WTC11 (cell line): ENCODE data around the gene RREB1. TPM values are rescaled to one million over a fixed set of nuclear protein-coding genes. Genes with fewer than 3 reads are reported as not detected.

ENCODE experiments used
- ATAC-seq: fragments of 200-7000 bp; cut with Tn5 transposase; 2 replicates; pipeline ENCODE4 v1.10.0; 2021; ENCODE audit warnings: mild to moderate bottlenecking, moderate library complexity
- CTCF ChIA-PET: fragments of 300-600 bp; sonication (Branson Sonifier 250); formaldehyde crosslinking; loops from one replicate; lab custom pipeline; 2021; ENCODE audit warnings: antibody characterized with exemption; lab: Charles Lee
- POLR2A ChIA-PET: fragments of 350-600 bp; sonication (Branson Sonifier 250); formaldehyde crosslinking; loops from one replicate; lab custom pipeline; 2021; ENCODE audit warnings: antibody characterized with exemption; lab: Charles Lee
- DNase-seq: peaks from one replicate; pipeline ENCODE4 v3.0.0; 2021; ENCODE audit warnings: low spot score
- H3K27ac Mint-ChIP-seq: 2 replicates; pipeline ENCODE4 v1.8.0; 2021; ENCODE audit warnings: mixed read lengths
- H3K27me3 Mint-ChIP-seq: 2 replicates; pipeline ENCODE4 v1.8.0; 2021; ENCODE audit warnings: low read depth, mild to moderate bottlenecking, moderate library complexity, mixed read lengths
- H3K36me3 Mint-ChIP-seq: 2 replicates; pipeline ENCODE4 v1.8.0; 2021; ENCODE audit warnings: mixed read lengths
- H3K4me1 Mint-ChIP-seq: 2 replicates; pipeline ENCODE4 v1.8.0; 2022; ENCODE audit warnings: mixed read lengths
- H3K4me3 Mint-ChIP-seq: 2 replicates; pipeline ENCODE4 v1.8.0; 2021; ENCODE audit warnings: mild to moderate bottlenecking, moderate library complexity, mixed read lengths
- H3K9me3 Mint-ChIP-seq: 2 replicates; pipeline ENCODE4 v1.8.0; 2021; ENCODE audit warnings: mixed read lengths
- FOXP1 ChIP-seq: sonication (generic); formaldehyde crosslinking; IDR thresholded peaks from 2 replicates; pipeline ENCODE4 v1.8.0; 2022; ENCODE audit warnings: missing genetic modification reagents, mild to moderate bottlenecking, moderate library complexity, borderline replicate concordance
- KAT7 ChIP-seq: sonication (generic); formaldehyde crosslinking; IDR thresholded peaks from 2 replicates; pipeline ENCODE4 v1.8.1; 2023; ENCODE audit warnings: missing genetic modification reagents, mild to moderate bottlenecking, borderline replicate concordance
- MYBL2 ChIP-seq: sonication (generic); formaldehyde crosslinking; IDR thresholded peaks from 2 replicates; pipeline ENCODE4 v1.8.1; 2023; ENCODE audit warnings: mild to moderate bottlenecking, moderate library complexity, missing genetic modification reagents
- NFATC4 ChIP-seq: fragments of 250-450 bp; sonication (Bioruptor Pico); IDR thresholded peaks from 2 replicates; pipeline ENCODE4 v1.9.0; 2021; ENCODE audit warnings: mild to moderate bottlenecking
- NR2C2 ChIP-seq: sonication (generic); formaldehyde crosslinking; IDR thresholded peaks from 2 replicates; pipeline ENCODE4 v1.8.0; 2022; ENCODE audit warnings: mild to moderate bottlenecking, missing genetic modification reagents
- OVOL2 ChIP-seq: fragments of 250-450 bp; sonication (Bioruptor Pico); IDR thresholded peaks from 2 replicates; pipeline ENCODE4 v1.9.0; 2021; ENCODE audit warnings: mild to moderate bottlenecking, borderline replicate concordance
- PRDM15 ChIP-seq: sonication (generic); formaldehyde crosslinking; IDR thresholded peaks from 2 replicates; pipeline ENCODE4 v1.8.0; 2022; ENCODE audit warnings: missing genetic modification reagents
- SMAD4 ChIP-seq: sonication (generic); formaldehyde crosslinking; IDR thresholded peaks from 2 replicates; pipeline ENCODE4 v1.8.0; 2022; ENCODE audit warnings: mild to moderate bottlenecking, missing genetic modification reagents
- USF1 ChIP-seq: sonication (generic); formaldehyde crosslinking; IDR thresholded peaks from 2 replicates; pipeline ENCODE4 v1.8.0; 2022; ENCODE audit warnings: mild to moderate bottlenecking, missing genetic modification reagents
- ZBTB21 ChIP-seq: sonication (generic); formaldehyde crosslinking; IDR thresholded peaks from 2 replicates; pipeline ENCODE4 v1.8.1; 2023; ENCODE audit warnings: mild to moderate bottlenecking, missing genetic modification reagents, borderline replicate concordance
- ZNF423 ChIP-seq: fragments of 250-450 bp; sonication (Bioruptor Pico); IDR thresholded peaks from 2 replicates; pipeline ENCODE4 v2.1.2; 2022; ENCODE audit warnings: mild to moderate bottlenecking, moderate library complexity
- ZNF425 ChIP-seq: fragments of 250-450 bp; sonication (Bioruptor Pico); conservative IDR thresholded peaks from 2 replicates; pipeline ENCODE4 v1.9.0; 2021; ENCODE audit warnings: mild to moderate bottlenecking
- total RNA-seq: library from RNA; stranded (reverse); gene quantifications from 3 replicates; pipeline ENCODE4 v1.2.3, GENCODE V29; 2021
- TF ChIP-seq, protein P1 (sequence below): sonication (generic); formaldehyde crosslinking; IDR thresholded peaks from 2 replicates; pipeline ENCODE4 v1.8.1; 2023; ENCODE audit warnings: mild to moderate bottlenecking, missing genetic modification reagents, borderline replicate concordance
- TF ChIP-seq, protein P2 (sequence below): sonication (generic); formaldehyde crosslinking; IDR thresholded peaks from 2 replicates; pipeline ENCODE4 v1.8.1; 2023; ENCODE audit warnings: mild to moderate bottlenecking, missing genetic modification reagents, moderate library complexity
- TF ChIP-seq, protein P3 (sequence below): sonication (generic); formaldehyde crosslinking; IDR thresholded peaks from 2 replicates; pipeline ENCODE4 v1.8.0; 2023; ENCODE audit warnings: missing genetic modification reagents
- TF ChIP-seq, protein P4 (sequence below): sonication (generic); formaldehyde crosslinking; IDR thresholded peaks from 2 replicates; pipeline ENCODE4 v1.8.1; 2023; ENCODE audit warnings: mild to moderate bottlenecking, moderate library complexity, missing genetic modification reagents
- TF ChIP-seq, protein P5 (sequence below): fragments of 250-450 bp; sonication (Bioruptor Pico); IDR thresholded peaks from 2 replicates; pipeline ENCODE4 v1.9.0; 2021; ENCODE audit warnings: mild to moderate bottlenecking

RREB1 gene
- total RNA-seq, 1 experiment from 2014 or later = 38.5 TPM

DNA sequence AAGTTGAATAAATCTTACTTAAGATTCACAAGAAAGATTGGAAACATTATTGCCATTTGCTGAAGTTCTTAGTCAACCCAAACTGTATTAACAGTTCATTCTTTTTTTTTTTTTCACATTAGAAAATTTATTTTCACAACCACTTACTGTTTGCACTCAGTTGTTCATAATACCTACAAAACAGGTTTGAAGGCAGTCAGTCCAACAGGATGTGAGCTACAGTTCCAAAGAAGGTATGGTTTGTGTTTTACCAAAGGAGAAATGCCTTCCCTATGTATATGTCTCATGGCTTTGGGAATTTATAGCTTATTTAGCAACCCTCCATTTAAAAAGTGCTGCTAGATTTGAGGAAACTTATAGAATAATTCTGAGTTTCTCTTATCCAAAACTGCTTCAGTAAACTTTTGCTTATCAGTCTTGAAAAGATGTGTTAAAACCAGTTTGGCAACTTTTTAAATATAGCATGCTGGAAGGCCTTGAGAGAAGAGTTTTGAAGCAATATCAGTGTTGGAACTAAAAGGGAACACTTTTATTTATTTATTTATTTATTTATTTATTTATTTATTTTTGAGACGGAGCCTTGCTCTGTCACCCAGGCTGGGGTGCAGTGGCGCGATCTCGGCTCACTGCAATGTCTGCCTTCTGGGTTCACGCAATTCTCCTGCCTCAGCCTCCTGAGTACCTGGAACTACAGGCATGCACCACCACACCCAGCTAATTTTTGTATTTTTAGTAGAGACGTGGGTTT, 46.8 kb upstream of the RREB1 start (continued):
- TF ChIP-seq, protein P1, sequence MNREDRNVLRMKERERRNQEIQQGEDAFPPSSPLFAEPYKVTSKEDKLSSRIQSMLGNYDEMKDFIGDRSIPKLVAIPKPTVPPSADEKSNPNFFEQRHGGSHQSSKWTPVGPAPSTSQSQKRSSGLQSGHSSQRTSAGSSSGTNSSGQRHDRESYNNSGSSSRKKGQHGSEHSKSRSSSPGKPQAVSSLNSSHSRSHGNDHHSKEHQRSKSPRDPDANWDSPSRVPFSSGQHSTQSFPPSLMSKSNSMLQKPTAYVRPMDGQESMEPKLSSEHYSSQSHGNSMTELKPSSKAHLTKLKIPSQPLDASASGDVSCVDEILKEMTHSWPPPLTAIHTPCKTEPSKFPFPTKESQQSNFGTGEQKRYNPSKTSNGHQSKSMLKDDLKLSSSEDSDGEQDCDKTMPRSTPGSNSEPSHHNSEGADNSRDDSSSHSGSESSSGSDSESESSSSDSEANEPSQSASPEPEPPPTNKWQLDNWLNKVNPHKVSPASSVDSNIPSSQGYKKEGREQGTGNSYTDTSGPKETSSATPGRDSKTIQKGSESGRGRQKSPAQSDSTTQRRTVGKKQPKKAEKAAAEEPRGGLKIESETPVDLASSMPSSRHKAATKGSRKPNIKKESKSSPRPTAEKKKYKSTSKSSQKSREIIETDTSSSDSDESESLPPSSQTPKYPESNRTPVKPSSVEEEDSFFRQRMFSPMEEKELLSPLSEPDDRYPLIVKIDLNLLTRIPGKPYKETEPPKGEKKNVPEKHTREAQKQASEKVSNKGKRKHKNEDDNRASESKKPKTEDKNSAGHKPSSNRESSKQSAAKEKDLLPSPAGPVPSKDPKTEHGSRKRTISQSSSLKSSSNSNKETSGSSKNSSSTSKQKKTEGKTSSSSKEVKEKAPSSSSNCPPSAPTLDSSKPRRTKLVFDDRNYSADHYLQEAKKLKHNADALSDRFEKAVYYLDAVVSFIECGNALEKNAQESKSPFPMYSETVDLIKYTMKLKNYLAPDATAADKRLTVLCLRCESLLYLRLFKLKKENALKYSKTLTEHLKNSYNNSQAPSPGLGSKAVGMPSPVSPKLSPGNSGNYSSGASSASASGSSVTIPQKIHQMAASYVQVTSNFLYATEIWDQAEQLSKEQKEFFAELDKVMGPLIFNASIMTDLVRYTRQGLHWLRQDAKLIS (CRISPR knock-in tag) = no peak
- no peak for TF ChIP-seq PRDM15 (CRISPR knock-in tag)
- TF ChIP-seq, protein P2, sequence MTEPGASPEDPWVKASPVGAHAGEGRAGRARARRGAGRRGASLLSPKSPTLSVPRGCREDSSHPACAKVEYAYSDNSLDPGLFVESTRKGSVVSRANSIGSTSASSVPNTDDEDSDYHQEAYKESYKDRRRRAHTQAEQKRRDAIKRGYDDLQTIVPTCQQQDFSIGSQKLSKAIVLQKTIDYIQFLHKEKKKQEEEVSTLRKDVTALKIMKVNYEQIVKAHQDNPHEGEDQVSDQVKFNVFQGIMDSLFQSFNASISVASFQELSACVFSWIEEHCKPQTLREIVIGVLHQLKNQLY (CRISPR knock-in tag) = no peak
- TF ChIP-seq ZNF425 (CRISPR knock-in tag) = no peak
- TF ChIP-seq, protein P3, sequence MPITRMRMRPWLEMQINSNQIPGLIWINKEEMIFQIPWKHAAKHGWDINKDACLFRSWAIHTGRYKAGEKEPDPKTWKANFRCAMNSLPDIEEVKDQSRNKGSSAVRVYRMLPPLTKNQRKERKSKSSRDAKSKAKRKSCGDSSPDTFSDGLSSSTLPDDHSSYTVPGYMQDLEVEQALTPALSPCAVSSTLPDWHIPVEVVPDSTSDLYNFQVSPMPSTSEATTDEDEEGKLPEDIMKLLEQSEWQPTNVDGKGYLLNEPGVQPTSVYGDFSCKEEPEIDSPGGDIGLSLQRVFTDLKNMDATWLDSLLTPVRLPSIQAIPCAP (CRISPR knock-in tag) = no peak
- TF ChIP-seq ZBTB21 = no peak
- no peak for TF ChIP-seq OVOL2

DNA sequence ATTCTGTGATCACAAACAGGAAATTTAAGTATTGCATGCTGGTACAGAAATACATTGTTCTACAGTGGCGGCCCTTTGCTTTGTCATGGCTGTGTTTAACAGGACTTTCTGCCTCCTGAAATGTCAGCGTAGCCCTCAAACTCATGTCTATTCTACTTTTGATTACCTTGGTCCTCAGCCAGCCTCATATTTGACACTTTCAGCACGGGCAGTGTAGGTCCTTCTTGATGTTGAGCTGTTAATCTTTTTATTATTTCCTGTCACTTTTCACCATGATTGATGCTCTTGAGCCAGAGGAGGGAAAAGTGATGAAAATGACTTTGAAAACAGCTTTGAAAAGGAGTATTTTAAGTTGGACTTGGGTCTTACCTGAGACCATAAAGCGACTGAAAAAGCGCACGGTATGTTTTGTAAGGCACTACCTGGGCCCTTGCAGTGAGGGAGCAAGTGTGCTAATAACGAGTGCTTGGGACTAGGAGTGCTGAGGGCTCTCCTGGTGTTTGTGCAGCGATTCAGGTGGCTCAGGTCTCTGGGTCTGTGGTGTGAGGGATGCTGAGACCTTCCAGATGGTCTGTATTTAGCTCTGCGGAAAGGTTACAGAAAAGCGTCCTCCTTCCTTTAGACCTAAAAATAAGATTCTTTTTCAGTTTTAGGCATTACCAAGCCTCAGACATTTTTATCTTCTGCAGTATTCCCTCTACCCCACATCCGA, 45.2 kb upstream of the RREB1 start:
- DNase-seq = no peak
- H3K9me3 Mint-ChIP-seq = no peaks in the 10 kb centered on the region
- no peak overlapping the region for H3K27ac Mint-ChIP-seq
- POLR2A ChIA-PET = no interaction called here
- peaks cover 12% of the 10 kb centered on the region for H3K4me1 Mint-ChIP-seq
- CTCF ChIA-PET = no interaction called here
- no peak overlapping the region for H3K4me3 Mint-ChIP-seq
- no peaks in the 10 kb centered on the region for H3K27me3 Mint-ChIP-seq
- no peak; the same call in 1 of the 2 replicates for ATAC-seq
- H3K36me3 Mint-ChIP-seq = no peaks in the 10 kb centered on the region
- TF ChIP-seq, protein P4, sequence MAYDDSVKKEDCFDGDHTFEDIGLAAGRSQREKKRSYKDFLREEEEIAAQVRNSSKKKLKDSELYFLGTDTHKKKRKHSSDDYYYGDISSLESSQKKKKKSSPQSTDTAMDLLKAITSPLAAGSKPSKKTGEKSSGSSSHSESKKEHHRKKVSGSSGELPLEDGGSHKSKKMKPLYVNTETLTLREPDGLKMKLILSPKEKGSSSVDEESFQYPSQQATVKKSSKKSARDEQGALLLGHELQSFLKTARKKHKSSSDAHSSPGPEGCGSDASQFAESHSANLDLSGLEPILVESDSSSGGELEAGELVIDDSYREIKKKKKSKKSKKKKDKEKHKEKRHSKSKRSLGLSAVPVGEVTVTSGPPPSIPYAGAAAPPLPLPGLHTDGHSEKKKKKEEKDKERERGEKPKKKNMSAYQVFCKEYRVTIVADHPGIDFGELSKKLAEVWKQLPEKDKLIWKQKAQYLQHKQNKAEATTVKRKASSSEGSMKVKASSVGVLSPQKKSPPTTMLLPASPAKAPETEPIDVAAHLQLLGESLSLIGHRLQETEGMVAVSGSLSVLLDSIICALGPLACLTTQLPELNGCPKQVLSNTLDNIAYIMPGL (CRISPR knock-in tag) = no peak
- TF ChIP-seq, protein P5, sequence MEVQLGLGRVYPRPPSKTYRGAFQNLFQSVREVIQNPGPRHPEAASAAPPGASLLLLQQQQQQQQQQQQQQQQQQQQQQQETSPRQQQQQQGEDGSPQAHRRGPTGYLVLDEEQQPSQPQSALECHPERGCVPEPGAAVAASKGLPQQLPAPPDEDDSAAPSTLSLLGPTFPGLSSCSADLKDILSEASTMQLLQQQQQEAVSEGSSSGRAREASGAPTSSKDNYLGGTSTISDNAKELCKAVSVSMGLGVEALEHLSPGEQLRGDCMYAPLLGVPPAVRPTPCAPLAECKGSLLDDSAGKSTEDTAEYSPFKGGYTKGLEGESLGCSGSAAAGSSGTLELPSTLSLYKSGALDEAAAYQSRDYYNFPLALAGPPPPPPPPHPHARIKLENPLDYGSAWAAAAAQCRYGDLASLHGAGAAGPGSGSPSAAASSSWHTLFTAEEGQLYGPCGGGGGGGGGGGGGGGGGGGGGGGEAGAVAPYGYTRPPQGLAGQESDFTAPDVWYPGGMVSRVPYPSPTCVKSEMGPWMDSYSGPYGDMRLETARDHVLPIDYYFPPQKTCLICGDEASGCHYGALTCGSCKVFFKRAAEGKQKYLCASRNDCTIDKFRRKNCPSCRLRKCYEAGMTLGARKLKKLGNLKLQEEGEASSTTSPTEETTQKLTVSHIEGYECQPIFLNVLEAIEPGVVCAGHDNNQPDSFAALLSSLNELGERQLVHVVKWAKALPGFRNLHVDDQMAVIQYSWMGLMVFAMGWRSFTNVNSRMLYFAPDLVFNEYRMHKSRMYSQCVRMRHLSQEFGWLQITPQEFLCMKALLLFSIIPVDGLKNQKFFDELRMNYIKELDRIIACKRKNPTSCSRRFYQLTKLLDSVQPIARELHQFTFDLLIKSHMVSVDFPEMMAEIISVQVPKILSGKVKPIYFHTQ (CRISPR knock-in tag) = no peak
- no peak for TF ChIP-seq NR2C2
- TF ChIP-seq ZBTB21 = no peak
- no peak for TF ChIP-seq USF1 (CRISPR knock-in tag)
- no peak for TF ChIP-seq NFATC4 (CRISPR knock-in tag)
- TF ChIP-seq OVOL2 = no peak
- TF ChIP-seq KAT7 = no peak
- no peak for TF ChIP-seq ZNF423 (CRISPR knock-in tag)
- TF ChIP-seq FOXP1 = no peak
- TF ChIP-seq SMAD4 (CRISPR knock-in tag) = no peak
- no peak for TF ChIP-seq MYBL2 (CRISPR knock-in tag)
